HepG2 (cell line): ENCODE results near the gene TGM1. TPM values are rescaled to one million over a fixed set of nuclear protein-coding genes. Genes with fewer than 3 reads are reported as not detected.

Source experiments
- ASH2L ChIP-seq: fragments of 300-600, 200-600 bp; sonication (generic); IDR thresholded peaks from 2 replicates; pipeline ENCODE4 v1.7.0; 2017; ENCODE audit warnings: low read depth, mild to moderate bottlenecking, moderate library complexity, mixed read lengths, low read length; ENCODE audit not compliant: insufficient read length
- CHD2 ChIP-seq: IDR thresholded peaks from 2 replicates; pipeline ENCODE4 v1.6.1; 2011; ENCODE audit warnings: low read depth, low read length, improper control_type of control experiment
- ELF1 ChIP-seq: sonication (generic); formaldehyde crosslinking; IDR thresholded peaks from 2 replicates; pipeline ENCODE4 v1.4.0; 2020; ENCODE audit warnings: missing genetic modification reagents
- GATAD1 ChIP-seq: IDR thresholded peaks from 2 replicates; pipeline ENCODE4 v1.6.1; 2016; ENCODE audit warnings: missing genetic modification reagents, missing compliant biosample characterization
- JARID2 ChIP-seq: sonication (generic); formaldehyde crosslinking; IDR thresholded peaks from 2 replicates; pipeline ENCODE4 v1.8.1; 2023; ENCODE audit warnings: missing genetic modification reagents, inconsistent platforms; ENCODE audit not compliant: insufficient replicate concordance
- KDM5A ChIP-seq: fragments of 200-600 bp; sonication (generic); IDR thresholded peaks from 2 replicates; pipeline ENCODE4 v1.7.0; 2018; ENCODE audit warnings: antibody characterized with exemption, mild to moderate bottlenecking, low read length, borderline replicate concordance
- MEIS2 ChIP-seq: sonication (generic); formaldehyde crosslinking; IDR thresholded peaks from 2 replicates; pipeline ENCODE4 v1.9.0; 2021; ENCODE audit warnings: mild to moderate bottlenecking, missing genetic modification reagents
- SOX5 ChIP-seq: IDR thresholded peaks from 2 replicates; pipeline ENCODE4 v1.6.1; 2016; ENCODE audit warnings: borderline replicate concordance
- TAF1 ChIP-seq: sonication (generic); formaldehyde crosslinking; IDR thresholded peaks from 2 replicates; pipeline ENCODE4 v1.4.0; 2020; ENCODE audit warnings: missing genetic modification reagents
- TBL1XR1 ChIP-seq: fragments of 150-350 bp; IDR thresholded peaks from 2 replicates; pipeline ENCODE4 v1.6.1; 2014; ENCODE audit warnings: borderline replicate concordance, low read length; ENCODE audit not compliant: partially characterized antibody
- ZFY ChIP-seq: sonication (generic); formaldehyde crosslinking; IDR thresholded peaks from 2 replicates; pipeline ENCODE4 v1.4.0; 2020; ENCODE audit warnings: missing genetic modification reagents
- polyA plus RNA-seq, 8 experiments: library from polyadenylated mRNA; depleted of rRNA in 3 of 8; stranded (reverse) in 7 of 8; unstranded in 1 of 8; fragments of >200 nt; fragmentation: Illumina TruSeq in 4 of 8; extraction: Trizol in 4 of 8; gene quantifications; 2 replicates each; pipeline versions ENCODE4 v1.2.1 to v1.2.3, GENCODE V29; 2011 to 2016; ENCODE audit warnings: low read depth in 4 of 8, missing spikeins in 1 of 8, mixed read lengths in 1 of 8; ENCODE audit not compliant: insufficient read depth in 1 of 8
- total RNA-seq, 5 experiments: library from RNA; depleted of rRNA; stranded (reverse); fragments of >200 nt; fragmentation: Illumina TruSeq; extraction: Trizol; gene quantifications; 2 replicates each; pipeline ENCODE4 v1.2.3, GENCODE V29; 2016; ENCODE audit warnings: low read depth in 1 of 5
- TF ChIP-seq, protein P1 (sequence below): sonication (generic); formaldehyde crosslinking; IDR thresholded peaks from 2 replicates; pipeline ENCODE4 v1.5.0; 2020; ENCODE audit warnings: mild to moderate bottlenecking, missing genetic modification reagents, borderline replicate concordance
- TF ChIP-seq, protein P2 (sequence below): sonication (generic); formaldehyde crosslinking; IDR thresholded peaks from 2 replicates; pipeline ENCODE4 v1.8.0; 2022; ENCODE audit warnings: missing genetic modification reagents, mild to moderate bottlenecking, inconsistent platforms, borderline replicate concordance
- TF ChIP-seq, protein P3 (sequence below): IDR thresholded peaks from 2 replicates; pipeline ENCODE4 v1.6.1; 2016; ENCODE audit warnings: missing genetic modification reagents, missing compliant biosample characterization
- TF ChIP-seq, protein P4 (sequence below): sonication (generic); formaldehyde crosslinking; IDR thresholded peaks from 2 replicates; pipeline ENCODE4 v1.4.0; 2020; ENCODE audit warnings: mild to moderate bottlenecking, missing genetic modification reagents
- TF ChIP-seq, protein P5 (sequence below): sonication (generic); formaldehyde crosslinking; IDR thresholded peaks from 2 replicates; pipeline ENCODE4 v1.5.1; 2020; ENCODE audit warnings: missing genetic modification reagents, mild to moderate bottlenecking, borderline replicate concordance
- TF ChIP-seq, protein P6 (sequence below): sonication (generic); formaldehyde crosslinking; IDR thresholded peaks from 2 replicates; pipeline ENCODE4 v1.5.1; 2020; ENCODE audit warnings: mild to moderate bottlenecking, missing genetic modification reagents, moderate library complexity
- TF ChIP-seq, protein P7 (sequence below): sonication (generic); formaldehyde crosslinking; IDR thresholded peaks from 2 replicates; pipeline ENCODE4 v1.8.0; 2022; ENCODE audit warnings: missing genetic modification reagents, mild to moderate bottlenecking, borderline replicate concordance

Gene TGM1
- total and polyA plus RNA-seq, 2 of the 13 experiments (the other 11 are each of a cell fraction or from before 2014, with no cell fraction given) = 3.2 to 10.6 TPM

DNA sequence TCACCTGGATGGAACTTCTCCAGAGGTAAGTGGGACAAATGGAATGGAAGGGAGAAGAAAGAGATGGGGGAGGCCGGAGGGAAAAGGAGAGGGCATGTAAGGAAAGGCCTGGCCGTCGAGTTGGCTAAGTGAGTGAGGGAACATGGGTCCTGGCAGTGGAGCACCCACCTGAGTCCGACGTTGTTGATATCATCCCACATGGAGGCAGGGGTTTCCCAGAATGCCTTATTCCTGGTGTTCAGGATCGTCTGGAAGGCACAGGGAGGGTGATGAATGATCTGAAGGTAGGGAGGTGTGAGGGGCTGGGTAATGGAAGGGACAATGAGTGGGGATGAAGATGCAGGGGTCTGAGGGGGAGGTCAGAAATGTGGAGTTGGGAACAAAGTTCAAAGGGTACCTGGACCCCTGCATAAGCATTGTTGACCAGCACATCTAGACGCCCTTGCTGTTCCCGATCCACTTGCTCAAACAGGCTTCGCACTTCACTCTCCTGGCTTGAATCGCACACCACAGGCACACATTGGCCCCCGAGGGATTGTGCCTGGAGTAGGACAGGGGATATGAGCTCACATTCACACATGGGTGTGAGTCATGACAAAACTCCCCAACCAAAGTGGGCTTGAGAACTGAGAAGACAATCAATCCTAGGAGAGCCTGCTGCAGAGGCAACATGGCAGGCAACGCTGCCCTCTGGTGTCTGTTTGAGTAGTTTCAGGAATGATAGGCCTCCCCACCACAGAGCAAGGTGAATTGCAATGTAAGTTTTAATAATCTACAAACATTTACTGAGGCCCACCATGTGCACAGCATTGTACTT, 33.6 kb upstream of the TGM1 start (continued):
- TF ChIP-seq, protein P1, sequence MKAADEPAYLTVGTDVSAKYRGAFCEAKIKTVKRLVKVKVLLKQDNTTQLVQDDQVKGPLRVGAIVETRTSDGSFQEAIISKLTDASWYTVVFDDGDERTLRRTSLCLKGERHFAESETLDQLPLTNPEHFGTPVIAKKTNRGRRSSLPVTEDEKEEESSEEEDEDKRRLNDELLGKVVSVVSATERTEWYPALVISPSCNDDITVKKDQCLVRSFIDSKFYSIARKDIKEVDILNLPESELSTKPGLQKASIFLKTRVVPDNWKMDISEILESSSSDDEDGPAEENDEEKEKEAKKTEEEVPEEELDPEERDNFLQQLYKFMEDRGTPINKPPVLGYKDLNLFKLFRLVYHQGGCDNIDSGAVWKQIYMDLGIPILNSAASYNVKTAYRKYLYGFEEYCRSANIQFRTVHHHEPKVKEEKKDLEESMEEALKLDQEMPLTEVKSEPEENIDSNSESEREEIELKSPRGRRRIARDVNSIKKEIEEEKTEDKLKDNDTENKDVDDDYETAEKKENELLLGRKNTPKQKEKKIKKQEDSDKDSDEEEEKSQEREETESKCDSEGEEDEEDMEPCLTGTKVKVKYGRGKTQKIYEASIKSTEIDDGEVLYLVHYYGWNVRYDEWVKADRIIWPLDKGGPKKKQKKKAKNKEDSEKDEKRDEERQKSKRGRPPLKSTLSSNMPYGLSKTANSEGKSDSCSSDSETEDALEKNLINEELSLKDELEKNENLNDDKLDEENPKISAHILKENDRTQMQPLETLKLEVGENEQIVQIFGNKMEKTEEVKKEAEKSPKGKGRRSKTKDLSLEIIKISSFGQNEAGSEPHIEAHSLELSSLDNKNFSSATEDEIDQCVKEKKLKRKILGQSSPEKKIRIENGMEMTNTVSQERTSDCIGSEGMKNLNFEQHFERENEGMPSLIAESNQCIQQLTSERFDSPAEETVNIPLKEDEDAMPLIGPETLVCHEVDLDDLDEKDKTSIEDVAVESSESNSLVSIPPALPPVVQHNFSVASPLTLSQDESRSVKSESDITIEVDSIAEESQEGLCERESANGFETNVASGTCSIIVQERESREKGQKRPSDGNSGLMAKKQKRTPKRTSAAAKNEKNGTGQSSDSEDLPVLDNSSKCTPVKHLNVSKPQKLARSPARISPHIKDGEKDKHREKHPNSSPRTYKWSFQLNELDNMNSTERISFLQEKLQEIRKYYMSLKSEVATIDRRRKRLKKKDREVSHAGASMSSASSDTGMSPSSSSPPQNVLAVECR (CRISPR knock-in tag) = no peak; the same call in none of the 2 replicates
- TF ChIP-seq, protein P2, sequence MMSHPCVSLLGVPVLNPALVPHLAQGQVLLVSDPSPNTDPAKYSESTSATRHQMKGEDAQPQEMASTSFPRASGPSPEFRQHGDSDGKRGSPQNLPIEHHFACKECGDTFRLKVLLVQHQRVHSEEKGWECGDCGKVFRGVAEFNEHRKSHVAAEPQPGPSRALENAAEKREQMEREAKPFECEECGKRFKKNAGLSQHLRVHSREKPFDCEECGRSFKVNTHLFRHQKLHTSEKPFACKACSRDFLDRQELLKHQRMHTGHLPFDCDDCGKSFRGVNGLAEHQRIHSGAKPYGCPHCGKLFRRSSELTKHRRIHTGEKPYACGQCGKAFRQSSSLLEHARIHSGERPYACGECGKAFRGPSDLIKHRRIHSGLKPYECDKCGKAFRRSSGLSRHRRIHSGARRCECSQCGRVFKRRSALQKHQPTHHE (CRISPR knock-in tag) = no peak
- peak; percentile 71; the same call in 1 of the 2 replicates for TF ChIP-seq GATAD1 (CRISPR knock-in tag)
- 0 out of 2 replicates have a peak, but pooled peaks have one; percentile 52 for TF ChIP-seq ELF1 (CRISPR knock-in tag)
- no peak for TF ChIP-seq JARID2
- no peak for TF ChIP-seq KDM5A
- TF ChIP-seq TAF1 = 0 out of 2 replicates have a peak, but pooled peaks have one; percentile 27
- TF ChIP-seq, protein P3, sequence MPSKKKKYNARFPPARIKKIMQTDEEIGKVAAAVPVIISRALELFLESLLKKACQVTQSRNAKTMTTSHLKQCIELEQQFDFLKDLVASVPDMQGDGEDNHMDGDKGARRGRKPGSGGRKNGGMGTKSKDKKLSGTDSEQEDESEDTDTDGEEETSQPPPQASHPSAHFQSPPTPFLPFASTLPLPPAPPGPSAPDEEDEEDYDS (CRISPR knock-in tag) = 0 out of 2 replicates have a peak, but pooled peaks have one; percentile 36
- TF ChIP-seq, protein P4, sequence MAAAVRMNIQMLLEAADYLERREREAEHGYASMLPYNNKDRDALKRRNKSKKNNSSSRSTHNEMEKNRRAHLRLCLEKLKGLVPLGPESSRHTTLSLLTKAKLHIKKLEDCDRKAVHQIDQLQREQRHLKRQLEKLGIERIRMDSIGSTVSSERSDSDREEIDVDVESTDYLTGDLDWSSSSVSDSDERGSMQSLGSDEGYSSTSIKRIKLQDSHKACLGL (CRISPR knock-in tag) = 0 out of 2 replicates have a peak, but pooled peaks have one; percentile 52
- TF ChIP-seq MEIS2 (CRISPR knock-in tag) = no peak
- no peak for TF ChIP-seq CHD2
- TF ChIP-seq, protein P5, sequence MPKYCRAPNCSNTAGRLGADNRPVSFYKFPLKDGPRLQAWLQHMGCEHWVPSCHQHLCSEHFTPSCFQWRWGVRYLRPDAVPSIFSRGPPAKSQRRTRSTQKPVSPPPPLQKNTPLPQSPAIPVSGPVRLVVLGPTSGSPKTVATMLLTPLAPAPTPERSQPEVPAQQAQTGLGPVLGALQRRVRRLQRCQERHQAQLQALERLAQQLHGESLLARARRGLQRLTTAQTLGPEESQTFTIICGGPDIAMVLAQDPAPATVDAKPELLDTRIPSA (CRISPR knock-in tag) = no peak
- TF ChIP-seq ASH2L = no peak
- TF ChIP-seq, protein P6, sequence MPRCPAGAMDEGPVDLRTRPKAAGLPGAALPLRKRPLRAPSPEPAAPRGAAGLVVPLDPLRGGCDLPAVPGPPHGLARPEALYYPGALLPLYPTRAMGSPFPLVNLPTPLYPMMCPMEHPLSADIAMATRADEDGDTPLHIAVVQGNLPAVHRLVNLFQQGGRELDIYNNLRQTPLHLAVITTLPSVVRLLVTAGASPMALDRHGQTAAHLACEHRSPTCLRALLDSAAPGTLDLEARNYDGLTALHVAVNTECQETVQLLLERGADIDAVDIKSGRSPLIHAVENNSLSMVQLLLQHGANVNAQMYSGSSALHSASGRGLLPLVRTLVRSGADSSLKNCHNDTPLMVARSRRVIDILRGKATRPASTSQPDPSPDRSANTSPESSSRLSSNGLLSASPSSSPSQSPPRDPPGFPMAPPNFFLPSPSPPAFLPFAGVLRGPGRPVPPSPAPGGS (CRISPR knock-in tag) = peak; percentile 81
- TF ChIP-seq ZFY = peak; percentile 43; the same call in 1 of the 2 replicates
- TF ChIP-seq SOX5 = 0 out of 2 replicates have a peak, but pooled peaks have one; percentile 16
- peak; percentile 11 for TF ChIP-seq TBL1XR1
- TF ChIP-seq, protein P7, sequence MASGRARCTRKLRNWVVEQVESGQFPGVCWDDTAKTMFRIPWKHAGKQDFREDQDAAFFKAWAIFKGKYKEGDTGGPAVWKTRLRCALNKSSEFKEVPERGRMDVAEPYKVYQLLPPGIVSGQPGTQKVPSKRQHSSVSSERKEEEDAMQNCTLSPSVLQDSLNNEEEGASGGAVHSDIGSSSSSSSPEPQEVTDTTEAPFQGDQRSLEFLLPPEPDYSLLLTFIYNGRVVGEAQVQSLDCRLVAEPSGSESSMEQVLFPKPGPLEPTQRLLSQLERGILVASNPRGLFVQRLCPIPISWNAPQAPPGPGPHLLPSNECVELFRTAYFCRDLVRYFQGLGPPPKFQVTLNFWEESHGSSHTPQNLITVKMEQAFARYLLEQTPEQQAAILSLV (CRISPR knock-in tag) = no peak; the same call in 1 of the 2 replicates
